Mammary epithelial cell (primary cell): Measurements from ENCODE around the gene COL11A1.

Source experiments
- EZH2 ChIP-seq: IDR thresholded peaks from 2 replicates; pipeline ENCODE4 v1.6.1; 2012; ENCODE audit warnings: low read length, inconsistent platforms, borderline replicate concordance
- TF ChIP-seq, protein P1 (sequence below), 2 donors: IDR thresholded peaks in 1 of 2; conservative IDR thresholded peaks in 1 of 2; 2 replicates each; pipeline ENCODE4 v1.5.1; 2011 to 2012; ENCODE audit warnings: inconsistent platforms in 2 of 2, low read length in 2 of 2, mild to moderate bottlenecking in 2 of 2, control low read depth in 1 of 2, low read depth in 1 of 2; ENCODE audit not compliant: insufficient read depth in 1 of 2; ENCODE audit errors: extremely low read depth in 1 of 2

DNA sequence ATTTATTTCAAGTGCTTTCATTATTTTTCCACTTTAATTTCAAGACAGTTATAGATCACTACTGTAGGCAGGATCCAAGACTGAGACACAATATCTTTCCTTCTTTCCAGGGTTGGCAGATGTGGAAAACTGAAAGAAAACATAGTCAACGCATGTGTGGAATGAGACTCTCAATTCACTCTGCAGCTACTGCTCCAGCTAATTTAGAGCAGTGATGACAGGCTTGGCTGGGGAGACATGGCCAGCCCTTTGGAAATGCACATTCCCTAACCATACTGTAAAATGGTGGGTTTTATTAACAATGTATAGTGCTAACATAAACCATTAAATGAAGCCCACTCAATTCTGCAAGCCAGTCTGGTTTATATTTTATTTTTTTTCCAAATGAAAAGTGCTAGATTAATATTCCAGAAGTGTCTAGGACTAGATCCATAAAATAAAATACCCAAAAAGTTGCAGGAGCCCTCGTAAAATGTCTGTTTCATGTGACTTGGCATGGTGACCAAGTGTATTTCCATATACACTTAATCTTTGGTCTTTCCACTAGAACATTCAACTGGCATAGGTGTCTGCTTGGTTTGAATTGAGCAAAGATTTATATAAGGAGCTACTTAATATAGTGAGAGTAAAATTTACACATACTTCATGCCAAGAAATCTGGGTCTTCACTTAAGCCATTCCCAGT, 32.9 kb downstream of the COL11A1 start:
- TF ChIP-seq, protein P1, sequence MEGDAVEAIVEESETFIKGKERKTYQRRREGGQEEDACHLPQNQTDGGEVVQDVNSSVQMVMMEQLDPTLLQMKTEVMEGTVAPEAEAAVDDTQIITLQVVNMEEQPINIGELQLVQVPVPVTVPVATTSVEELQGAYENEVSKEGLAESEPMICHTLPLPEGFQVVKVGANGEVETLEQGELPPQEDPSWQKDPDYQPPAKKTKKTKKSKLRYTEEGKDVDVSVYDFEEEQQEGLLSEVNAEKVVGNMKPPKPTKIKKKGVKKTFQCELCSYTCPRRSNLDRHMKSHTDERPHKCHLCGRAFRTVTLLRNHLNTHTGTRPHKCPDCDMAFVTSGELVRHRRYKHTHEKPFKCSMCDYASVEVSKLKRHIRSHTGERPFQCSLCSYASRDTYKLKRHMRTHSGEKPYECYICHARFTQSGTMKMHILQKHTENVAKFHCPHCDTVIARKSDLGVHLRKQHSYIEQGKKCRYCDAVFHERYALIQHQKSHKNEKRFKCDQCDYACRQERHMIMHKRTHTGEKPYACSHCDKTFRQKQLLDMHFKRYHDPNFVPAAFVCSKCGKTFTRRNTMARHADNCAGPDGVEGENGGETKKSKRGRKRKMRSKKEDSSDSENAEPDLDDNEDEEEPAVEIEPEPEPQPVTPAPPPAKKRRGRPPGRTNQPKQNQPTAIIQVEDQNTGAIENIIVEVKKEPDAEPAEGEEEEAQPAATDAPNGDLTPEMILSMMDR (conservative IDR thresholded peaks at IDR 0.05 in 1 of 2, IDR thresholded peaks at IDR 0.05 in 1 of 2; ENCODE audit: extremely low read depth in 1 of 2, insufficient read depth in 1 of 2, low read depth in 1 of 2, low read length in 2 of 2) = no peak
- TF ChIP-seq EZH2 = no peak
